Suprapubic skin (tissue), 4 donors: Measurements from ENCODE around the gene CPT1B. TPM values are rescaled to one million over a fixed set of nuclear protein-coding genes. Genes with fewer than 3 reads are reported as not detected.

ENCODE experiments used
- DNase-seq, 2 donors: peaks; one replicate each; pipeline ENCODE4 v3.0.0-alpha.2; 2019; ENCODE audit warnings: low spot score in 2 of 2
- H3K27ac ChIP-seq: fragments of 200-600 bp; sonication (generic); one replicate; pipeline ENCODE4 v1.5.1; 2019
- H3K27me3 ChIP-seq: fragments of 200-600 bp; sonication (generic); one replicate; pipeline ENCODE4 v1.5.1; 2019
- H3K36me3 ChIP-seq: fragments of 200-600 bp; sonication (generic); one replicate; pipeline ENCODE4 v1.5.1; 2019
- H3K4me1 ChIP-seq: fragments of 200-600 bp; sonication (generic); one replicate; pipeline ENCODE4 v1.5.1; 2019
- H3K4me3 ChIP-seq: fragments of 200-600 bp; sonication (generic); one replicate; pipeline ENCODE4 v1.5.1; 2019; ENCODE audit warnings: mild to moderate bottlenecking
- H3K9me3 ChIP-seq: fragments of 200-600 bp; sonication (generic); one replicate; pipeline ENCODE4 v1.5.1; 2019
- EP300 ChIP-seq: sonication (generic); formaldehyde crosslinking; IDR thresholded peaks from one replicate; pipeline ENCODE4 v1.6.1; 2017; ENCODE audit warnings: antibody characterized with exemption
- POLR2A ChIP-seq, 2 donors: fragments of 450-650 bp; IDR thresholded peaks; one replicate each; pipeline ENCODE4 v1.6.1; 2017; ENCODE audit warnings: antibody characterized with exemption in 2 of 2, mild to moderate bottlenecking in 2 of 2, moderate library complexity in 2 of 2
- POLR2AphosphoS5 ChIP-seq, 3 donors: sonication (generic); formaldehyde crosslinking; IDR thresholded peaks; one replicate each; pipeline ENCODE4 v1.6.1; 2017; ENCODE audit warnings: antibody characterized with exemption in 3 of 3
- WGBS: methylation state at CpG from one replicate; pipeline ENCODE4 v1.1.5; 2018; 5-methylcytosine and 5-hydroxymethylcytosine counted together
- total RNA-seq, 4 donors: library from RNA; depleted of rRNA; stranded (reverse); fragments of >200 nt; gene quantifications; one replicate each; pipeline ENCODE4 v1.1.0, GENCODE V29; 2016
- TF ChIP-seq, protein P1 (sequence below), 2 donors: fragments of 200-600 bp in 1 of 2; fragments of 450-650 bp in 1 of 2; sonication (generic) in 1 of 2; IDR thresholded peaks; one replicate each; pipeline ENCODE4 v1.5.1; 2016 to 2019; ENCODE audit warnings: antibody characterized with exemption in 2 of 2, mild to moderate bottlenecking in 1 of 2, moderate library complexity in 1 of 2

CPT1B gene
- total RNA-seq, 4 donors from 2014 or later: 12.7 to 46.6 (median 19.2) TPM

DNA sequence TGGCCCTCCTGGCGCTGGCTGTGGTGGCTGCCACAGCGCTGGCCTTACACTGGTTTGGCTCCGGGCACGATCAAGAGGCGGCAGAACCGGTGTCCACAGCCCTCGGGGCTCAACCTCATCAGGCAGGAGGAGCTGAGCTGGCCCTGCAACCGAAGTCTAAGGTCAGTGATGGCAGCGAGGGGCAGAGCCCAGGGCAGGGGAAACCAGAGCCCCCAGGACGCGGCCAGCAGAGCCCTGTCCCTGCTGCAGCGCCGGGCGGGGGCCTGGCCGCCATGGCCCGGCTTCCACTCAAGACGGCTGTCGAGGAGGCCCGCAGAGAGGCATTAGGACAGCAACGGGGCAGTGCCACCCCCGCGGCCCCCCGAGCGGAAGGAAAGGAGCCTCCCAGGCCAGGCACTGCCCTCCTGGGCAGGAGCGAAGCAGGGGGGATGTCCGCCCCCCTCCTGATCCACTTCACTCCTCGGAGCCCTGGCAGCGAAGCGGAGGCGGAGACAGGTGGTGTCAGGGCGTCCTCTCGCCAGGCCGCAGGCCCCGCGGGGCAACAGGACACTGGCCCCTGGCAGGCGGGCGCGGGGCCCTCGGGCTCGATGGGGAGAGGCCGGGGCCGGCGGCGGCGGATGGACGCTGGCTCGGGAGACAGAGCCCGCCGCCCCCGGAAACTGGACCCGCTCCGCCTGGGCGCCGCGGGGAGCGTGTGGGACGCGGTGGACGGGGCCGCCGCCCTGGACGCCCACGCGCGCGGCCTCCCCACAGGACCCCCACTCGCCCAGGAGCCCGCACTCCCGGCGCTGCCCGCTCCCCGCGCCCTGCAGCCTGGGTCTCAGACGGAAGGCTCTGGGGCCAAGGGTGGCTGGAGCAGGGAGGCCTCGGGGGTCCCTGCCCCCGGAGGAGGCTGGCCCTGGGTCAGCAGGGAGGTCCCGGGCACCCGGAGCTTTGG, 31.6 kb downstream of the CPT1B start:
- Histone ChIP-seq H3K4me1 (peaks cover 49% of the 10 kb centered on the region), H3K9me3 (no peaks in the 10 kb centered on the region), H3K27me3 (peaks cover 34% of the 10 kb centered on the region), H3K36me3 (no peaks in the 10 kb centered on the region), H3K4me3 (peak overlapping the region; percentile 17), H3K27ac (no peak overlapping the region)
- TF ChIP-seq EP300 (no peak), POLR2A (IDR thresholded peaks at IDR 0.05) (no peak), POLR2AphosphoS5 (IDR thresholded peaks at IDR 0.05) (no peak)
- TF ChIP-seq, protein P1, sequence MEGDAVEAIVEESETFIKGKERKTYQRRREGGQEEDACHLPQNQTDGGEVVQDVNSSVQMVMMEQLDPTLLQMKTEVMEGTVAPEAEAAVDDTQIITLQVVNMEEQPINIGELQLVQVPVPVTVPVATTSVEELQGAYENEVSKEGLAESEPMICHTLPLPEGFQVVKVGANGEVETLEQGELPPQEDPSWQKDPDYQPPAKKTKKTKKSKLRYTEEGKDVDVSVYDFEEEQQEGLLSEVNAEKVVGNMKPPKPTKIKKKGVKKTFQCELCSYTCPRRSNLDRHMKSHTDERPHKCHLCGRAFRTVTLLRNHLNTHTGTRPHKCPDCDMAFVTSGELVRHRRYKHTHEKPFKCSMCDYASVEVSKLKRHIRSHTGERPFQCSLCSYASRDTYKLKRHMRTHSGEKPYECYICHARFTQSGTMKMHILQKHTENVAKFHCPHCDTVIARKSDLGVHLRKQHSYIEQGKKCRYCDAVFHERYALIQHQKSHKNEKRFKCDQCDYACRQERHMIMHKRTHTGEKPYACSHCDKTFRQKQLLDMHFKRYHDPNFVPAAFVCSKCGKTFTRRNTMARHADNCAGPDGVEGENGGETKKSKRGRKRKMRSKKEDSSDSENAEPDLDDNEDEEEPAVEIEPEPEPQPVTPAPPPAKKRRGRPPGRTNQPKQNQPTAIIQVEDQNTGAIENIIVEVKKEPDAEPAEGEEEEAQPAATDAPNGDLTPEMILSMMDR (IDR thresholded peaks at IDR 0.05): no peak
- WGBS: 52% methylated on average over 17 of the region's 78 CpGs
- no peak for DNase-seq

DNA sequence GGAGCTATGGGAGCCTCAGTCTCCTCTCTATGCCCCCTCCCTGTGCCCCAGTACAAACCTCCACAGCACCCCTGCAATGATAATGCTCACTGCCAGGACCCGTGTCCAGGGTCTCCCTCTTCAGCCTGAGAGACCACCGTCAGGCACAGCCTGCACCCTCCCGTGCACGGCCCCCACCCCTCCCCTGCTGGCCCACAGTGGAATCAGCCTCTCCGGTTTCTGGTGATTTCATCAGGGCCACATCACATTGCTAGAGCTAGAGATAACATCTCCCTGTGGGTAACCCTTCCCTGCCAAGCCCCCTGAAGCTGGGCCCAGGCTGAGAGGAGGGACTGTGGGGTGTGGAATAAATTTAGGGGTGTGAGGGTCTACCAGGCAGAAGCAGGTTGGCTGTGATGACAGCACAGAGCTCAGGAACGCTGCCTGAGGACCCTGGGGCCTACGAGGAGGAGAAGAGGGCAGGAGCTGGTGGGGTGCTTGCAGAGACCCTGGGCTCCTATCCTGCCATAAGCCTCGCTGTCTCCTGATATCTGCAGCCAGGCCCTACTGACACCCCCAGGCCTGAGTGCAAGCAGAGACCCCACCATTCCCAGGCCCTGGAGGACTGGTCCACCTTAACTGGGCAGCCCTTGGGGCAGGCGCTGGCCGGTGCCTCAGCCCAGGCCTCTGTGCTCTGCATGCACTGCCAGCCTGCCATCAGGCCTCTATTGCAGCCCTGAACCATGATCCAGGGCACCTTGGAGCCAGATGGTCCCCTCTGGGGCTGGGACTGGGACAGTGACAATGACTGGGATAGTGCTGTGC, 32.5 kb downstream of the CPT1B start, which contains the start of gene KLHDC7B:
KLHDC7B (plus strand) TSS at position 378 of the 804 bp plus-strand sequence; CDS start at position 723, 345 bp downstream.
- H3K4me1 ChIP-seq: peaks cover 57% of the 10 kb centered on the region

DNA sequence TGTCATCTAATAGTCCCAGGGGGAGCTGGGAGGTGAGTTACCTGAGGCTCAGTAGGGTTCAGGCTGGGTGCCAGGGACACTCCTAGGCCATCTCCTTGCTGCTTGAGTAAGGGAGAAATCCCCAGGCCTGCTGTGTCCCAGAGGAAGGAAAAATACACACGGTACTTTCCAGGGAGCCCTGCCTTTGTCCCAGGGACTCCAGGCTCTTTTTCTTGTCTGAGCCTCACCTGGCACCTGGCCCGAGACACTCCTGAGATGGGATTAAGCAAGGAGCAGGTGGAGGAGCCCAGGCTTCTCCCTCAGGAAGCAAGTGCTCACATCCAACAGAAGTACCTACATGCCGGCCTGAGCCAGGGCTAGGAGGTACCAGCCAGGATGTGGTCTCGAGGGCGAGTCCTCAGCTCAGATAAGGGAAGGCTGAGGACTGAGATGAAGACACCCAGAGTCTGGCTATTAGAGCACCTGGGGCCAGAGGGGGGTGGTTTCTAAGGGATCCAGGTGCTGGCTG, 33.4 kb downstream of the CPT1B start:
- TF ChIP-seq POLR2A (IDR thresholded peaks at IDR 0.05) (no peak), EP300 (no peak), POLR2AphosphoS5 (IDR thresholded peaks at IDR 0.05) (no peak)
- TF ChIP-seq, protein P1 (IDR thresholded peaks at IDR 0.05): no peak
- peaks cover 66% of the 10 kb centered on the region for H3K4me1 ChIP-seq
- 37% methylated on average over 4 of the region's 5 CpGs for WGBS
- H3K4me3 ChIP-seq: peak overlapping the region; percentile 43
- peaks cover 34% of the 10 kb centered on the region for H3K27me3 ChIP-seq
- peak in 1 of 2 donors; percentile 82 for DNase-seq
- H3K9me3 ChIP-seq: no peaks in the 10 kb centered on the region
- peak overlapping the region; percentile 72 for H3K27ac ChIP-seq
- no peaks in the 10 kb centered on the region for H3K36me3 ChIP-seq

More for the DNA sequence above, 32.5 kb downstream of the CPT1B start, which contains the start of gene KLHDC7B:
- no peaks in the 10 kb centered on the region for H3K36me3 ChIP-seq
- DNase-seq: no peak
- TF ChIP-seq POLR2A (IDR thresholded peaks at IDR 0.05) (no peak), POLR2AphosphoS5 (IDR thresholded peaks at IDR 0.05) (no peak), EP300 (no peak)
- TF ChIP-seq, protein P1 (IDR thresholded peaks at IDR 0.05): no peak
- no peaks in the 10 kb centered on the region for H3K9me3 ChIP-seq
- H3K4me3 ChIP-seq: peak within 1 kb of the TSS; percentile 43
- H3K27ac ChIP-seq: peak within 1 kb of the TSS; percentile 72
- peaks cover 34% of the 10 kb centered on the region for H3K27me3 ChIP-seq
- 60% methylated on average over 7 of the region's 10 CpGs for WGBS

DNA sequence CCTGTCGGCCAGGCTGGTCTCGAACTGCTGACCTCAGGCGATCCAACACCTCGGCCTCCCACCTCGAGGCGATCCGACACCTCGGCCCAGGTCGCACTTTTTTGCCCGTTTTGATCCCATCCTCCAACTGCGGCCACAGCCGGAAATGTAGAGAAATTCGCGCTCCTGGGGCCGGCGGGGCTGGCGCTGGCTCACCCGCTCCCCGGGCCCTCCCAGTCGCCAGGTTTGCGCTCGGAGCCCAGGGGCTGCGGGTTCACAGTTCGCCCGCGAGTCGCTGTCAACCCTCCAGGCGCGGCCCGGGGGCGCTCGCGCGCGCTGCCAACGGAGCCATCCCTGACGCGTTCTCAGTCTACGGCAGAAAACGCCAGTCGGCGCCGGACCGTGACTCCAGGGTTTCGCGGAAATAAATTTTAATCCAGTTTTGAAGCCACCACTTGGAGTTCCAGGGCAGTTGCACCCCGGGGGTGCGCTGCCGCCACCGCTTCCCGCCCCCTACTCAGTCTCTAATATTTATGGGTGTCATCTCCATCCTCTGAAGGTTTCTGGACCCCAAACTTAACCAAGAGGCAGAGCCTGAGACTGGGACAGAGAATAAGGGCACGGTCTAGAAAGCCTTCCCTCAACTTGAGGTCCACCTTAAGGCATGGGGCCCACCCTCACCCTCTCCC, 34.0 kb downstream of the CPT1B start:
- Histone ChIP-seq H3K27me3 (peaks cover 30% of the 10 kb centered on the region), H3K36me3 (no peaks in the 10 kb centered on the region), H3K4me3 (peak overlapping the region; percentile 43), H3K4me1 (peaks cover 72% of the 10 kb centered on the region), H3K27ac (peak overlapping the region; percentile 72), H3K9me3 (no peaks in the 10 kb centered on the region)
- TF ChIP-seq, protein P1 (IDR thresholded peaks at IDR 0.05): peak in 1 of 2 donors; percentile 45
- TF ChIP-seq EP300 (no peak), POLR2A (IDR thresholded peaks at IDR 0.05) (no peak)
- peak; percentile 87 to 88 for DNase-seq
- WGBS: 5% methylated on average over 18 of the region's 52 CpGs
